GM12878 (cell line): ENCODE results near the gene CDYL. TPM values are rescaled to one million over a fixed set of nuclear protein-coding genes. Genes with fewer than 3 reads are reported as not detected.

Experiments used
- ATAC-seq: fragments of 200-7000 bp; cut with Tn5 transposase; 3 replicates; pipeline ENCODE4 v1.9.1; 2020; ENCODE audit warnings: mild to moderate bottlenecking, moderate library complexity
- BruUV-seq: library from RNA; stranded (reverse); fragments of 400-500 nt; replicated peaks from 2 replicates; lab custom pipeline; 2021; lab: Mats Ljungman, UMichigan
- CTCF ChIA-PET: fragments of 300-600 bp; sonication (Branson Sonifier 250); formaldehyde crosslinking; extraction: SDS; loops from one replicate; lab custom pipeline; 2021; ENCODE audit warnings: inconsistent platforms; lab: Yijun Ruan, JAX
- POLR2A ChIA-PET: fragments of 350-600 bp; formaldehyde crosslinking; extraction: SDS; loops from one replicate; lab custom pipeline; 2021; ENCODE audit warnings: inconsistent platforms; lab: Charles Lee
- RAD21 ChIA-PET: fragments of 300-600 bp; sonication (Branson Sonifier 250); formaldehyde crosslinking; loops from one replicate; lab custom pipeline; 2023; ENCODE audit warnings: antibody characterized with exemption; ENCODE audit not compliant: unreplicated experiment; lab: Charles Lee
- SMC1A ChIA-PET: fragments of 300-600 bp; sonication (Branson Sonifier 250); formaldehyde crosslinking; loops from one replicate; lab custom pipeline; 2023; ENCODE audit not compliant: unreplicated experiment, uncharacterized antibody; lab: Charles Lee
- DNase-seq: peaks from one replicate; pipeline ENCODE4 v3.0.0-alpha.2; 2011; ENCODE audit warnings: low read depth, low spot score
- FAIRE-seq: peaks from 3 replicates; lab custom pipeline; 2011; peaks lifted over from hg19 to GRCh38; lab: Jason Lieb, UNC
- H2AFZ ChIP-seq: 2 replicates; pipeline ENCODE4 v1.6.0; 2011; ENCODE audit warnings: low read depth, low read length, control low read depth; ENCODE audit not compliant: control insufficient read depth
- H3K27ac ChIP-seq: 2 replicates; pipeline ENCODE4 v1.5.1; 2011; ENCODE audit warnings: control low read depth; ENCODE audit not compliant: control insufficient read depth, insufficient read depth
- H3K27me3 ChIP-seq, 2 experiments: replicated peaks in 1 of 2; 2 replicates each; pipeline versions ENCODE4 v1.6.0 to v1.6.1; 2011; ENCODE audit warnings: low read length in 1 of 2; ENCODE audit not compliant: control insufficient read depth in 2 of 2, insufficient read depth in 2 of 2
- H3K36me3 ChIP-seq, 2 experiments: 2 replicates each; pipeline ENCODE4 v1.5.1; 2011; ENCODE audit warnings: low read length in 1 of 2; ENCODE audit not compliant: control insufficient read depth in 2 of 2, insufficient read depth in 2 of 2
- H3K4me1 ChIP-seq: 2 replicates; pipeline ENCODE4 v1.6.1; 2011; ENCODE audit warnings: mild to moderate bottlenecking, low read length, moderate library complexity, mixed read lengths; ENCODE audit not compliant: control insufficient read depth, insufficient read depth
- H3K4me2 ChIP-seq: 2 replicates; pipeline ENCODE4 v1.6.0; 2011; ENCODE audit warnings: control low read depth; ENCODE audit not compliant: control insufficient read depth, insufficient read depth
- H3K4me3 ChIP-seq: fragments of 200-600 bp; sonication (generic); 2 replicates; pipeline ENCODE4 v1.5.1; 2016
- H3K79me2 ChIP-seq: 2 replicates; pipeline ENCODE4 v1.6.0; 2011; ENCODE audit warnings: low read length; ENCODE audit not compliant: control insufficient read depth, insufficient read depth
- H3K9ac ChIP-seq: 2 replicates; pipeline ENCODE4 v1.8.0; 2011; ENCODE audit warnings: low read length, control low read depth, mixed read lengths; ENCODE audit not compliant: control insufficient read depth, insufficient read depth
- H3K9me3 ChIP-seq: replicated peaks from 3 replicates; pipeline ENCODE4 v1.5.1; 2011; ENCODE audit warnings: mild to moderate bottlenecking, low read length; ENCODE audit not compliant: control insufficient read depth, insufficient read depth
- H4K20me1 ChIP-seq: 2 replicates; pipeline ENCODE4 v1.6.0; 2011; ENCODE audit not compliant: control insufficient read depth, insufficient read depth
- E4F1 ChIP-seq: fragments of 450-650 bp; IDR thresholded peaks from 2 replicates; pipeline ENCODE4 v1.6.1; 2018; ENCODE audit warnings: borderline replicate concordance, mild to moderate bottlenecking; ENCODE audit not compliant: partially characterized antibody
- HDGF ChIP-seq: fragments of 450-650 bp; IDR thresholded peaks from 2 replicates; pipeline ENCODE4 v1.6.1; 2016; ENCODE audit warnings: antibody characterized with exemption
- NR2F1 ChIP-seq: fragments of 450-650 bp; conservative IDR thresholded peaks from 2 replicates; pipeline ENCODE4 v1.6.1; 2017; ENCODE audit warnings: mild to moderate bottlenecking
- RAD21 ChIP-seq: IDR thresholded peaks from 2 replicates; pipeline ENCODE4 v1.6.1; 2011; ENCODE audit warnings: mild to moderate bottlenecking, low read depth, low read length, moderate library complexity; ENCODE audit not compliant: insufficient read depth
- TCF3 ChIP-seq: IDR thresholded peaks from 2 replicates; pipeline ENCODE4 v1.6.1; 2012; ENCODE audit warnings: low read depth, mild to moderate bottlenecking, low read length, borderline replicate concordance; ENCODE audit not compliant: insufficient read depth
- ZBED1 ChIP-seq: IDR thresholded peaks from 2 replicates; pipeline ENCODE4 v1.6.1; 2016; ENCODE audit warnings: borderline replicate concordance
- WGBS: methylation state at CpG from one replicate; pipeline ENCODE4 v1.1.6; 2016; ENCODE audit warnings: low lambda C conversion rate; ENCODE audit not compliant: insufficient replicate concordance, insufficient coverage; ENCODE audit errors: missing lambda C conversion rate; 5-methylcytosine and 5-hydroxymethylcytosine counted together
- in situ Hi-C: fragments of 300-500 bp; cut with MboI; formaldehyde crosslinking; loops from 9 replicates; pipeline ENCODE4 v1.14.3; 2018; ENCODE audit warnings: mixed read lengths
- intact Hi-C: fragments of 100-400 bp; cut with micrococcal nuclease; formaldehyde crosslinking; loops from one replicate; pipeline ENCODE4 v1.14.2; 2022; ENCODE audit not compliant: unreplicated experiment
- polyA plus RNA-seq, 11 experiments: library from polyadenylated mRNA; depleted of rRNA in 4 of 11; unstranded in 6 of 11; stranded (reverse) in 5 of 11; fragments of >200 nt; fragmentation: Nextera tagmentation in 4 of 11; fragmentation: Illumina TruSeq in 1 of 11; extraction: Ambion mirVana in 4 of 11; extraction: Trizol in 1 of 11; gene quantifications; 1 replicate in 1 of 11; 2 replicates in 10 of 11; pipeline versions ENCODE4 v1.2.1 to v1.2.3, GENCODE V29; 2011 to 2016; ENCODE audit warnings: inconsistent platforms in 2 of 11, missing spikeins in 2 of 11, low read depth in 1 of 11
- total RNA-seq, 4 experiments: library from RNA; depleted of rRNA in 3 of 4; stranded (reverse); fragments of >200 nt in 3 of 4; fragmentation: Illumina TruSeq in 1 of 4; extraction: Trizol in 1 of 4; gene quantifications; 2 replicates each; pipeline versions ENCODE4 v1.2.1 to v1.2.3, GENCODE V29; 2013 to 2021
- TF ChIP-seq, protein P1 (sequence below): fragments of 450-650 bp; IDR thresholded peaks from 2 replicates; pipeline ENCODE4 v1.6.1; 2017; ENCODE audit warnings: low read depth, mild to moderate bottlenecking, moderate library complexity
- TF ChIP-seq, protein P2 (sequence below): IDR thresholded peaks from 2 replicates; pipeline ENCODE4 v1.6.1; 2012; ENCODE audit warnings: low read length, inconsistent platforms

Gene CDYL
- total and polyA plus RNA-seq, 10 of the 15 experiments (the other 5 are each of a cell fraction or from before 2014, with no cell fraction given): 9.3 to 61.2 (median 28.5) TPM

GRCh38 chr6:4794140-4794707 is 18.0 kb downstream of the CDYL start:
- no peaks in the 10 kb centered on the region; the same call in 1 of the 2 replicates for H4K20me1 ChIP-seq
- no peak overlapping the region for H3K4me3 ChIP-seq
- H3K4me2 ChIP-seq: no peak overlapping the region
- RAD21 ChIA-PET: interaction anchor here (1.9 kb wide), 1 partner anchor 12 kb away, joined by 4 read pairs; no protein-coding TSS in a partner anchor
- no peak for ATAC-seq
- H3K9me3 ChIP-seq: no peaks in the 10 kb centered on the region; the same call in 2 of the 3 replicates
- SMC1A ChIA-PET: interaction anchor here (0.8 to 2.0 kb wide), 4 partner anchors 10 to 149 kb away, joined by 3 to 5 read pairs (median 4); no protein-coding TSS in a partner anchor
- peaks cover 0 to 4% of the 10 kb centered on the region in 2 experiments; a peak in 3 of 4 replicates for H3K36me3 ChIP-seq
- WGBS: 91% methylated on average over 15 of the region's 15 CpGs
- H3K79me2 ChIP-seq: peaks cover 87% of the 10 kb centered on the region
- CTCF ChIA-PET: interaction anchor here (1.7 kb wide), 1 partner anchor 11 kb away, joined by 4 read pairs; no protein-coding TSS in a partner anchor
- FAIRE-seq: no peak
- TF ChIP-seq, protein P1, sequence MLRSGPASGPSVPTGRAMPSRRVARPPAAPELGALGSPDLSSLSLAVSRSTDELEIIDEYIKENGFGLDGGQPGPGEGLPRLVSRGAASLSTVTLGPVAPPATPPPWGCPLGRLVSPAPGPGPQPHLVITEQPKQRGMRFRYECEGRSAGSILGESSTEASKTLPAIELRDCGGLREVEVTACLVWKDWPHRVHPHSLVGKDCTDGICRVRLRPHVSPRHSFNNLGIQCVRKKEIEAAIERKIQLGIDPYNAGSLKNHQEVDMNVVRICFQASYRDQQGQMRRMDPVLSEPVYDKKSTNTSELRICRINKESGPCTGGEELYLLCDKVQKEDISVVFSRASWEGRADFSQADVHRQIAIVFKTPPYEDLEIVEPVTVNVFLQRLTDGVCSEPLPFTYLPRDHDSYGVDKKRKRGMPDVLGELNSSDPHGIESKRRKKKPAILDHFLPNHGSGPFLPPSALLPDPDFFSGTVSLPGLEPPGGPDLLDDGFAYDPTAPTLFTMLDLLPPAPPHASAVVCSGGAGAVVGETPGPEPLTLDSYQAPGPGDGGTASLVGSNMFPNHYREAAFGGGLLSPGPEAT: no peak
- no peak for TF ChIP-seq E4F1
- TF ChIP-seq ZBED1: no peak
- TF ChIP-seq TCF3: no peak
- TF ChIP-seq, protein P2, sequence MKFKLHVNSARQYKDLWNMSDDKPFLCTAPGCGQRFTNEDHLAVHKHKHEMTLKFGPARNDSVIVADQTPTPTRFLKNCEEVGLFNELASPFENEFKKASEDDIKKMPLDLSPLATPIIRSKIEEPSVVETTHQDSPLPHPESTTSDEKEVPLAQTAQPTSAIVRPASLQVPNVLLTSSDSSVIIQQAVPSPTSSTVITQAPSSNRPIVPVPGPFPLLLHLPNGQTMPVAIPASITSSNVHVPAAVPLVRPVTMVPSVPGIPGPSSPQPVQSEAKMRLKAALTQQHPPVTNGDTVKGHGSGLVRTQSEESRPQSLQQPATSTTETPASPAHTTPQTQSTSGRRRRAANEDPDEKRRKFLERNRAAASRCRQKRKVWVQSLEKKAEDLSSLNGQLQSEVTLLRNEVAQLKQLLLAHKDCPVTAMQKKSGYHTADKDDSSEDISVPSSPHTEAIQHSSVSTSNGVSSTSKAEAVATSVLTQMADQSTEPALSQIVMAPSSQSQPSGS: no peak
- TF ChIP-seq RAD21: no peak
- TF ChIP-seq NR2F1: no peak
- no peak for TF ChIP-seq HDGF
- no TSS peak for BruUV-seq
- no peak overlapping the region for H3K9ac ChIP-seq
- DNase-seq: no peak
- peaks cover 13% of the 10 kb centered on the region for H3K4me1 ChIP-seq
- intact Hi-C loops (no loop called here), in situ Hi-C loops (no loop called here)
- POLR2A ChIA-PET: no interaction called here
- H2AFZ ChIP-seq: no peak overlapping the region
- H3K27ac ChIP-seq: no peak overlapping the region
- H3K27me3 ChIP-seq: no peaks in the 10 kb centered on the region
